ENCODE measurements around the gene ZBTB39. TPM values are rescaled to one million over a fixed set of nuclear protein-coding genes. Genes with fewer than 3 reads are reported as not detected.

ZBTB39 gene
- total and polyA plus RNA-seq, 2 of the 13 experiments (the other 11 are each of a cell fraction or from before 2014, with no cell fraction given), result 6.5 to 6.9 TPM

DNA sequence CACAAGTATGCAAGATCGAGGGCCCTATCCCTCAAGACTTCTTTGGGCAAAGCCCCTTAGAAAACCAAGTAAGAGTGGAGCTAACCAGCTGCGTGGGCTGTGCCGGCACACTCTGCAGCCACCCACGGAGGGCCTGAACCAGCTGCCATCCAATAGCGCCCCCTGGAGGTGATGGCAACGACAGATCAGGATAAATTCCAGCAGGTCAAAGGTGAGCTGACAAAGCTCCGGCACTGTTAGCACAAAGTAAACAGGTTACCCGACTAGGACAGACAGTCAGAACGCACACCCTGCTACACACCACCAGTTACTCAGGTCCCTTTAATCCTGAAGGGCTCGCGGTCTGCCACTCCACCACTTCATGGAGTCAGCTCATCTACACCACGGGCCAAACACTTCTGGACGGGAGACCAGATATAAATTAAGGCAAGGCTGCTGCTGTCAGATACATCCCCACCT is 4.9 kb downstream of the ZBTB39 start (continued):
- TF ChIP-seq, protein P1, sequence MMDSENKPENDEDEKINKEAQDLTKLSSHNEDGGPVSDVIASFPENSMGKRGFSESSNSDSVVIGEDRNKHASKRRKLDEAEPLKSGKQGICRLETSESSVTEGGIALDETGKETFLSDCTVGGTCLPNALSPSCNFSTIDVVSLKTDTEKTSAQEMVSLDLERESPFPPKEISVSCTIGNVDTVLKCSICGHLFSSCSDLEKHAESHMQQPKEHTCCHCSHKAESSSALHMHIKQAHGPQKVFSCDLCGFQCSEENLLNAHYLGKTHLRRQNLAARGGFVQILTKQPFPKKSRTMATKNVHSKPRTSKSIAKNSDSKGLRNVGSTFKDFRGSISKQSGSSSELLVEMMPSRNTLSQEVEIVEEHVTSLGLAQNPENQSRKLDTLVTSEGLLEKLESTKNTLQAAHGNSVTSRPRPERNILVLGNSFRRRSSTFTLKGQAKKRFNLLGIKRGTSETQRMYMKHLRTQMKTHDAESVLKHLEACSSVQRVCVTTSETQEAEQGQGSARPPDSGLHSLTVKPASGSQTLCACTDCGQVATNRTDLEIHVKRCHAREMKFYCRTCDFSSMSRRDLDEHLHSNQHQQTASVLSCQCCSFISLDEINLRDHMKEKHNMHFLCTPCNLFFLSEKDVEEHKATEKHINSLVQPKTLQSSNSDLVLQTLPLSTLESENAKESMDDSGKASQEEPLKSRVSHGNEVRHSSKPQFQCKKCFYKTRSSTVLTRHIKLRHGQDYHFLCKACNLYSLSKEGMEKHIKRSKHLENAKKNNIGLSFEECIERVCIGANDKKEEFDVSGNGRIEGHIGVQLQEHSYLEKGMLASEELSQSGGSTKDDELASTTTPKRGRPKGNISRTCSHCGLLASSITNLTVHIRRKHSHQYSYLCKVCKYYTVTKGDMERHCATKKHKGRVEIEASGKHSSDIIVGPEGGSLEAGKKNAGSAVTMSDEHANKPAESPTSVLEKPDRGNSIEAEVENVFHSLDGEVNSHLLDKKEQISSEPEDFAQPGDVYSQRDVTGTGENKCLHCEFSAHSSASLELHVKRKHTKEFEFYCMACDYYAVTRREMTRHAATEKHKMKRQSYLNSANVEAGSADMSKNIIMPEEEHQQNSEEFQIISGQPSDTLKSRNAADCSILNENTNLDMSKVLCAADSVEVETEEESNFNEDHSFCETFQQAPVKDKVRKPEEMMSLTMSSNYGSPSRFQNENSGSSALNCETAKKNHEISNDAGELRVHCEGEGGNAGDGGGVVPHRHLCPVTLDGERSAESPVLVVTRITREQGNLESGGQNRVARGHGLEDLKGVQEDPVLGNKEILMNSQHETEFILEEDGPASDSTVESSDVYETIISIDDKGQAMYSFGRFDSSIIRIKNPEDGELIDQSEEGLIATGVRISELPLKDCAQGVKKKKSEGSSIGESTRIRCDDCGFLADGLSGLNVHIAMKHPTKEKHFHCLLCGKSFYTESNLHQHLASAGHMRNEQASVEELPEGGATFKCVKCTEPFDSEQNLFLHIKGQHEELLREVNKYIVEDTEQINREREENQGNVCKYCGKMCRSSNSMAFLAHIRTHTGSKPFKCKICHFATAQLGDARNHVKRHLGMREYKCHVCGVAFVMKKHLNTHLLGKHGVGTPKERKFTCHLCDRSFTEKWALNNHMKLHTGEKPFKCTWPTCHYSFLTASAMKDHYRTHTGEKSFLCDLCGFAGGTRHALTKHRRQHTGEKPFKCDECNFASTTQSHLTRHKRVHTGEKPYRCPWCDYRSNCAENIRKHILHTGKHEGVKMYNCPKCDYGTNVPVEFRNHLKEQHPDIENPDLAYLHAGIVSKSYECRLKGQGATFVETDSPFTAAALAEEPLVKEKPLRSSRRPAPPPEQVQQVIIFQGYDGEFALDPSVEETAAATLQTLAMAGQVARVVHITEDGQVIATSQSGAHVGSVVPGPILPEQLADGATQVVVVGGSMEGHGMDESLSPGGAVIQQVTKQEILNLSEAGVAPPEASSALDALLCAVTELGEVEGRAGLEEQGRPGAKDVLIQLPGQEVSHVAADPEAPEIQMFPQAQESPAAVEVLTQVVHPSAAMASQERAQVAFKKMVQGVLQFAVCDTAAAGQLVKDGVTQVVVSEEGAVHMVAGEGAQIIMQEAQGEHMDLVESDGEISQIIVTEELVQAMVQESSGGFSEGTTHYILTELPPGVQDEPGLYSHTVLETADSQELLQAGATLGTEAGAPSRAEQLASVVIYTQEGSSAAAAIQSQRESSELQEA (CRISPR knock-in tag; IDR thresholded peaks at IDR 0.05; ENCODE audit: not compliant biosample characterization), result no peak
- TF ChIP-seq KLF16 (CRISPR knock-in tag; IDR thresholded peaks at IDR 0.05), result peak in 1 of 2 experiments; percentile 39; a peak in 1 of 4 replicates

DNA sequence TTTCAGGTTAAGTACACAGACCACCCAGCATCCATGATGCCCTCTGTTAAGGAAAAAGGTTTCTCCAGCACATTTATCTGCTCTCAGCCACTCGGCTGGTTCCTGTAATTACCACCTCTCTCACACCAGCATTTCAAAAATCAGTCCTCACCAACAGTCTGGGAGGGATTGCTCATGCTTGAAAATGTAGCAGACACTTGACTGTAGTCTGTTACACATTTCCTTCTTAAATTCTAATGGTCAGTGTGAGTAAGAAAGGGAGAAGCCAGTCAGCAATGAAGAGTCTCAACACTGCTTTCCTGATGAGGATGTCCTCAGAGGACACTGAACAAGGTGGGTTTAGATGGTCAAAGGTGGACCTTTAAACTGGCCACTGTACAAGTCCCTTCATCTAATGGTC is 6.0 kb downstream of the ZBTB39 start:
- Histone ChIP-seq H3K9me3 (ENCODE audit: low read length) (no peaks in the 10 kb centered on the region), H4K20me1 (ENCODE audit: insufficient read depth, low read length) (peaks cover 4% of the 10 kb centered on the region), H3K4me3 (replicated peaks in 1 of 3; ENCODE audit: insufficient read depth in 1 of 3, low read depth in 2 of 3, low read length in 3 of 3) (no peak overlapping the region), H3K27me3 (ENCODE audit: control insufficient read depth in 1 of 2, insufficient read depth in 2 of 2, low read length in 2 of 2) (no peaks in the 10 kb centered on the region; a peak in 1 of 5 replicates), H3K36me3 (replicated peaks in 1 of 2; ENCODE audit: control insufficient read depth in 1 of 2, insufficient read depth in 2 of 2, low read length in 2 of 2) (peaks cover 13 to 34% of the 10 kb centered on the region in 2 experiments), H3K27ac (ENCODE audit: extremely low read length, insufficient read depth, low read length) (no peak overlapping the region), H3K9ac (ENCODE audit: insufficient read depth, low read depth, low read length) (no peak overlapping the region), H2AFZ (ENCODE audit: low read length) (no peak overlapping the region), H3K4me2 (ENCODE audit: low read depth, low read length) (no peak overlapping the region), H3K79me2 (ENCODE audit: insufficient read depth, low read length) (peaks cover 11% of the 10 kb centered on the region), H3K4me1 (ENCODE audit: insufficient read depth, low read length) (peaks cover 27% of the 10 kb centered on the region)
- 87% methylated on average over 1 of the region's 1 CpG for WGBS (ENCODE audit: low lambda C conversion rate)
- intact Hi-C loops (cut with micrococcal nuclease; ENCODE audit: unreplicated experiment), result loop anchor here (5.0 kb wide), 2 partner anchors 53 to 248 kb away; partner anchors contain the start of gene PRIM1
- CTCF ChIA-PET (ENCODE audit: low intra/inter-chr PET ratio, low total read pairs), result interaction anchor here (1.3 to 2.2 kb wide), 2 partner anchors 13 to 160 kb away, joined by 4 to 11 read pairs; no protein-coding TSS in a partner anchor
- POLR2A ChIA-PET, result no interaction called here
- no peak for FAIRE-seq
- in situ Hi-C loops (cut with HindIII; ENCODE audit: extremely low pct_ligation_motif_present, low pct_unique_long_range_greater_than_20kb), result no loop called here
- ATAC-seq, result no peak
- DNase-seq (ENCODE audit: low spot score), result no peak
- BruUV-seq (replicated peaks), result no TSS peak
- TF ChIP-seq, protein P2, sequence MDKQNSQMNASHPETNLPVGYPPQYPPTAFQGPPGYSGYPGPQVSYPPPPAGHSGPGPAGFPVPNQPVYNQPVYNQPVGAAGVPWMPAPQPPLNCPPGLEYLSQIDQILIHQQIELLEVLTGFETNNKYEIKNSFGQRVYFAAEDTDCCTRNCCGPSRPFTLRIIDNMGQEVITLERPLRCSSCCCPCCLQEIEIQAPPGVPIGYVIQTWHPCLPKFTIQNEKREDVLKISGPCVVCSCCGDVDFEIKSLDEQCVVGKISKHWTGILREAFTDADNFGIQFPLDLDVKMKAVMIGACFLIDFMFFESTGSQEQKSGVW (CRISPR knock-in tag; IDR thresholded peaks at IDR 0.05; ENCODE audit: borderline replicate concordance), result no peak
- no peak for TF ChIP-seq TOPORS (CRISPR knock-in tag; IDR thresholded peaks at IDR 0.05)
- TF ChIP-seq ZFY (CRISPR knock-in tag; IDR thresholded peaks at IDR 0.05), result no peak
- TF ChIP-seq, protein P3, sequence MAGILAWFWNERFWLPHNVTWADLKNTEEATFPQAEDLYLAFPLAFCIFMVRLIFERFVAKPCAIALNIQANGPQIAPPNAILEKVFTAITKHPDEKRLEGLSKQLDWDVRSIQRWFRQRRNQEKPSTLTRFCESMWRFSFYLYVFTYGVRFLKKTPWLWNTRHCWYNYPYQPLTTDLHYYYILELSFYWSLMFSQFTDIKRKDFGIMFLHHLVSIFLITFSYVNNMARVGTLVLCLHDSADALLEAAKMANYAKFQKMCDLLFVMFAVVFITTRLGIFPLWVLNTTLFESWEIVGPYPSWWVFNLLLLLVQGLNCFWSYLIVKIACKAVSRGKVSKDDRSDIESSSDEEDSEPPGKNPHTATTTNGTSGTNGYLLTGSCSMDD (CRISPR knock-in tag; IDR thresholded peaks at IDR 0.05), result no peak
- no peak for TF ChIP-seq ZSCAN12 (CRISPR knock-in tag; IDR thresholded peaks at IDR 0.05)
- TF ChIP-seq ZMYM3 (CRISPR knock-in tag; IDR thresholded peaks at IDR 0.05), result no peak
- TF ChIP-seq, protein P4, sequence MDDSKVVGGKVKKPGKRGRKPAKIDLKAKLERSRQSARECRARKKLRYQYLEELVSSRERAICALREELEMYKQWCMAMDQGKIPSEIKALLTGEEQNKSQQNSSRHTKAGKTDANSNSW (CRISPR knock-in tag; IDR thresholded peaks at IDR 0.05; ENCODE audit: borderline replicate concordance), result no peak
- no peak for TF ChIP-seq ZNF598 (CRISPR knock-in tag; IDR thresholded peaks at IDR 0.05; ENCODE audit: borderline replicate concordance)
- TF ChIP-seq RFXANK (CRISPR knock-in tag; IDR thresholded peaks at IDR 0.05), result no peak
